Smooth muscle cell (in vitro differentiated cells): ENCODE data around the gene GH2. TPM values are rescaled to one million over a fixed set of nuclear protein-coding genes. Genes with fewer than 3 reads are reported as not detected.
A peak's percentile ranks its signal among the peaks of the same experiment; 100 is the strongest.
"Not testable (repeated sequence)": the region's sequence is repeated elsewhere in the genome, so short reads cannot be mapped to it uniquely, and the experiment has no call there.

Source experiments
- DNase-seq: peaks from one replicate; lab custom pipeline; 2025; ENCODE audit not compliant: unreplicated experiment; lab: John Stamatoyannopoulos, UW
- H2AFZ ChIP-seq: fragments of 200-600 bp; sonication (generic); 2 replicates; pipeline ENCODE4 v1.6.0; 2016; ENCODE audit warnings: antibody characterized with exemption, low read depth, mild to moderate bottlenecking
- H3F3A ChIP-seq: fragments of 200-600 bp; sonication (generic); 2 replicates; pipeline ENCODE4 v1.6.0; 2017; ENCODE audit warnings: antibody characterized with exemption, low read depth
- H3K27ac ChIP-seq: fragments of 200-600 bp; sonication (generic); 2 replicates; pipeline ENCODE4 v1.5.1; 2016; ENCODE audit warnings: low read depth, mild to moderate bottlenecking
- H3K27me3 ChIP-seq: fragments of 200-600 bp; sonication (generic); 2 replicates; pipeline ENCODE4 v1.6.1; 2016; ENCODE audit warnings: low read depth, mild to moderate bottlenecking
- H3K36me3 ChIP-seq: fragments of 200-600 bp; sonication (generic); 2 replicates; pipeline ENCODE4 v1.5.1; 2016; ENCODE audit warnings: low read depth
- H3K4me1 ChIP-seq: fragments of 200-600 bp; sonication (generic); 2 replicates; pipeline ENCODE4 v1.5.1; 2016; ENCODE audit warnings: low read depth
- H3K4me2 ChIP-seq: fragments of 200-600 bp; sonication (generic); 2 replicates; pipeline ENCODE4 v1.6.0; 2016; ENCODE audit warnings: mild to moderate bottlenecking
- H3K4me3 ChIP-seq: fragments of 200-600 bp; sonication (generic); 2 replicates; pipeline ENCODE4 v1.5.1; 2016; ENCODE audit warnings: mild to moderate bottlenecking
- H3K79me2 ChIP-seq: fragments of 200-600 bp; sonication (generic); 2 replicates; pipeline ENCODE4 v1.6.0; 2016; ENCODE audit warnings: low read depth, mild to moderate bottlenecking
- H3K9ac ChIP-seq: fragments of 200-600 bp; sonication (generic); 2 replicates; pipeline ENCODE4 v1.6.0; 2016; ENCODE audit warnings: low read depth
- H3K9me3 ChIP-seq: fragments of 200-600 bp; sonication (generic); replicated peaks from 2 replicates; pipeline ENCODE4 v1.5.1; 2016; ENCODE audit warnings: low read depth
- H4K20me1 ChIP-seq: fragments of 200-600 bp; sonication (generic); 2 replicates; pipeline ENCODE4 v1.6.0; 2016; ENCODE audit warnings: low read depth
- CTCF ChIP-seq: fragments of 200-600 bp; sonication (generic); IDR thresholded peaks from 2 replicates; pipeline ENCODE4 v1.5.1; 2017; ENCODE audit warnings: borderline replicate concordance, mild to moderate bottlenecking, antibody characterized with exemption; ENCODE audit not compliant: insufficient read depth, poor library complexity, severe bottlenecking
- WGBS: methylation state at CpG from one replicate; pipeline ENCODE4 v1.1.7; 2016; ENCODE audit warnings: low lambda C conversion rate; 5-methylcytosine and 5-hydroxymethylcytosine counted together
- polyA plus RNA-seq: library from polyadenylated mRNA; unstranded; fragments of >200 nt; fragmentation: Nextera tagmentation; extraction: Ambion mirVana; gene quantifications from 2 replicates; pipeline ENCODE4 v1.2.1, GENCODE V29; 2016
- total RNA-seq: library from RNA; depleted of rRNA; stranded (reverse); fragments of >200 nt; gene quantifications from 2 replicates; pipeline ENCODE4 v1.2.3, GENCODE V29; 2014

GH2 gene
- total and polyA plus RNA-seq, 2 experiments from 2014 or later = not detected

- Histone ChIP-seq H2AFZ (no peak overlapping the region), H3K4me2 (peak overlapping the region; percentile 93), H3K4me1 (peaks cover 16% of the 10 kb centered on the region), H3K9ac (no peak overlapping the region), H3K27me3 (no peaks in the 10 kb centered on the region), H3K79me2 (peaks cover 31% of the 10 kb centered on the region), H3K4me3 (peak overlapping the region; percentile 71), H4K20me1 (peaks cover 24% of the 10 kb centered on the region), H3K36me3 (no peaks in the 10 kb centered on the region), H3K27ac (no peak overlapping the region), H3K9me3 (no peaks in the 10 kb centered on the region), H3F3A (peaks cover 10% of the 10 kb centered on the region)
- no peak for TF ChIP-seq CTCF
- DNase-seq = no peak
- WGBS = 86% methylated on average over 9 of the region's 9 CpGs
Measured at GRCh38 chr17:63843910-63844677, 37.6 kb downstream of the GH2 start.

GRCh38 chr17:63843387-63843888 lies 38.3 kb downstream of the GH2 start:
- not testable (repeated sequence) for H3K9me3 ChIP-seq, H3K9ac ChIP-seq, DNase-seq, H3K27me3 ChIP-seq, H3K36me3 ChIP-seq, H3F3A ChIP-seq
- H3K79me2 ChIP-seq = peaks cover 38% of the 10 kb centered on the region
- H3K27ac ChIP-seq = peak overlapping the region; percentile 61
- peak overlapping the region; percentile 93 for H3K4me2 ChIP-seq
- peaks cover 18% of the 10 kb centered on the region for H3K4me1 ChIP-seq
- 50% methylated on average over 19 of the region's 19 CpGs for WGBS
- H4K20me1 ChIP-seq = peaks cover 31% of the 10 kb centered on the region
- H2AFZ ChIP-seq = peak overlapping the region; percentile 87
- peak overlapping the region; percentile 71 for H3K4me3 ChIP-seq

GRCh38 chr17:63842540-63843386 lies 39.0 kb downstream of the GH2 start, which contains the start of gene SMARCD2:
Gene SMARCD2, minus strand, starts transcription at chr17:63842685. Its CDS starts 11 bp downstream, at chr17:63842674.
- Histone ChIP-seq H3K9ac (peak within 1 kb of the TSS; percentile 76), H4K20me1 (peaks cover 38% of the 10 kb centered on the region), H2AFZ (peak within 1 kb of the TSS; percentile 87), H3K27me3 (no peaks in the 10 kb centered on the region), H3K9me3 (no peaks in the 10 kb centered on the region), H3K27ac (peak within 1 kb of the TSS; percentile 61), H3K79me2 (peaks cover 44% of the 10 kb centered on the region), H3F3A (peaks cover 10% of the 10 kb centered on the region), H3K4me3 (peak within 1 kb of the TSS; percentile 71), H3K4me2 (peak within 1 kb of the TSS; percentile 93), H3K36me3 (no peaks in the 10 kb centered on the region), H3K4me1 (peaks cover 18% of the 10 kb centered on the region)
- 1% methylated on average over 74 of the region's 92 CpGs for WGBS
- TF ChIP-seq CTCF = no peak
- DNase-seq = peak; percentile 94

GRCh38 chr17:63842173-63842539 lies 39.6 kb downstream of the GH2 start:
- peaks cover 50% of the 10 kb centered on the region for H3K79me2 ChIP-seq
- H4K20me1 ChIP-seq = peaks cover 44% of the 10 kb centered on the region
- TF ChIP-seq CTCF = no peak
- H3K9me3 ChIP-seq = no peaks in the 10 kb centered on the region
- no peaks in the 10 kb centered on the region for H3K27me3 ChIP-seq
- peak overlapping the region; percentile 56 for H2AFZ ChIP-seq
- 2% methylated on average over 29 of the region's 36 CpGs for WGBS
- DNase-seq = peak; percentile 47
- H3K4me1 ChIP-seq = peaks cover 18% of the 10 kb centered on the region
- peak overlapping the region; percentile 93 for H3K4me2 ChIP-seq
- peak overlapping the region; percentile 71 for H3K9ac ChIP-seq
- peaks cover 10% of the 10 kb centered on the region for H3F3A ChIP-seq
- H3K36me3 ChIP-seq = no peaks in the 10 kb centered on the region
- peak overlapping the region; percentile 71 for H3K4me3 ChIP-seq
- H3K27ac ChIP-seq = peak overlapping the region; percentile 61
